ELF-1 (cell line): ENCODE data around the gene SLC25A47.
"Not testable (repeated sequence)": the region's sequence is repeated elsewhere in the genome, so short reads cannot be mapped to it uniquely, and the experiment has no call there.

Experiments used
- DNase-seq: peaks from one replicate; pipeline ENCODE4 v3.0.0-alpha.2; 2016; ENCODE audit warnings: low read depth, low spot score

Gene SLC25A47

DNA sequence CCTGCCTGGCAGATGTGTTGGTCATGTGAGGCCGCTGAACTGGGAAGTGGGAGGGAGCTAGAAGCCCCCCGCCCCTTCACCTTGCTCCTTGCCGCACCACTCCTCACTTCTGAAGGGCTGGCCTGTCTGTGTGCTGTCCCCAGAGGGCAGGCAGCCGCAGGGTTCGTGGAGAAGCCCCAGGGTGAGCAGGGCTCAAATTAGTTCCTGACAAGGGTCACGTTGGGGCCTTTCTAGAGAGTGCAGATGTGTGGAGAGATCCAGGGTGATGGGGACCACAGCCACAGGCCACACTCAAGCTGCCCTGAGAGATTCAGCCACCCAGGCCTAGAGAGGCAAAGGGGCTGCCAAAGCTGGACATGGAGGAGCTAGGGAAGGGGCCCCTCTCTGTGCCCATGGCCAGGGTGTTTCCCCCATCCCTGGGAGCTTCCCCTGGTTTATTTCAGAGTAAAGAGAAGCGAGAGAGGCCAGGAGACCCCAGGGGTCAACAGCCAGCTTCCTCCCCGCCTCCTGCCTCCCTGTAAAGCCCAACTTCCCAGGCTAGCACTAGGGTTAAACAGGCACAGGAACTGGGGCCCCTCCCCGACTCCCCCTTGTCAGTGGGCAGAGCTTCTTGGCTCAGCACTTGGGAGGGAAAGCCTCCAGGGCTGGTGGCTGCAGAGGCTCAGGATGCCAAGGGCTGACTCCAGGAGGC lies 33.1 kb upstream of the SLC25A47 start:
- DNase-seq: peak; percentile 60

- DNase-seq: no peak
Observed at GRCh38 chr14:100290607-100291304, 32.4 kb upstream of the SLC25A47 start.

- no peak for DNase-seq
Observed at GRCh38 chr14:100291305-100292075, 31.6 kb upstream of the SLC25A47 start.

GRCh38 chr14:100292301-100292775 lies 30.8 kb upstream of the SLC25A47 start:
- DNase-seq: no peak

DNA sequence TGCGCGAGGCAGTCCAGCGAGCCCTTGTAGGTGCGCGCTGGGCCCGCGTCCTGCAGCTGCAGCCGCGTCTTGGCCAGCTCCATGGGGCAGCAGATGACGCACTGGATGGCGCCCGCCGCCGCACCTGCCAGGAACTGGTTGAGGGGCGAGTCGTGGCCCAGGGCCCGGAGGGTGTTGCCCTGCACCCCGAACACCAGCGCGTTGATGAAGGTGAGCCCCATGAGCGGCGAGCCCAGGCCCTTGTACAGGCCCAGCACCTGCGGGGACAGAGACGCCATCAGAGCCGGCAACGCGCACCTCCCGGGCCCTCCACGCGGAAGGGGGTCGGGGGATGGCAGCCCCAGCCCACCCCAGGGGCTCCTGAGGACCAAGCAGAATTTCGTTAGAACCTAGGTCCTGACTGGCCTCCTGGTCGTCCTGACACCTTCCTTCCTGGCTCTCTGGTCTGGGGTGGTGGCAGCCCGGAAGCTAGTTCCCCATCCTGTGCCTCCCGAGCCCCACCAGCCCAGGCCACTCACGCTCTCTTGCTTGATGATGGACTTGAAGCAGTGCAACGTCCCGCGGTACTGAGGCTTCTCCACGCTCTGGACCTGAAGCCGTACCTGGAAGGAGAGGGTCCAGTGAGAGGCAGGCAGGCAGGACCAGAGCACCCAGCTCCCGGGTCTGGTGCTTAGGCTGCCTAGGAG lies 30.2 kb upstream of the SLC25A47 start:
- DNase-seq: no peak

GRCh38 chr14:100293497-100294212 lies 29.5 kb upstream of the SLC25A47 start:
- DNase-seq: no peak

- no peak for DNase-seq
Observed at GRCh38 chr14:100294213-100294962, 28.8 kb upstream of the SLC25A47 start.

DNA sequence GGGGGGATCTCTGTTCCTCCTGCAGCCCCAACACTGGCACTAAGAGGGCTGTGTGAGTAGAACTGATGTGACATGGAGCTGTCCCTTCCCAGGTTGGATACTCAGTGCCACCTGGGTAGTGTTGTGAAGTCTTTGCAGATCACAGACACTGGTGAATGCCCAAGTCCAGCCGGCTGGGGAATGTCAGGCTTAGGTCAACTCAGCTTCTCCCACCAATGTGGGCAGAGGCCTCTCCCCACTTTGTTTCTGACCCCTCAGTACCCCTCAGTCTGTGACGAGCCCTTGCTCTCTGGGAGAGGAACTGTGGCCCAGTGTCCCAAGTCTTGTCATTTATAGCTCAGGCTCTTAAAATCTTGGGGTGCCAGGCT lies 28.2 kb upstream of the SLC25A47 start:
- DNase-seq: no peak

DNA sequence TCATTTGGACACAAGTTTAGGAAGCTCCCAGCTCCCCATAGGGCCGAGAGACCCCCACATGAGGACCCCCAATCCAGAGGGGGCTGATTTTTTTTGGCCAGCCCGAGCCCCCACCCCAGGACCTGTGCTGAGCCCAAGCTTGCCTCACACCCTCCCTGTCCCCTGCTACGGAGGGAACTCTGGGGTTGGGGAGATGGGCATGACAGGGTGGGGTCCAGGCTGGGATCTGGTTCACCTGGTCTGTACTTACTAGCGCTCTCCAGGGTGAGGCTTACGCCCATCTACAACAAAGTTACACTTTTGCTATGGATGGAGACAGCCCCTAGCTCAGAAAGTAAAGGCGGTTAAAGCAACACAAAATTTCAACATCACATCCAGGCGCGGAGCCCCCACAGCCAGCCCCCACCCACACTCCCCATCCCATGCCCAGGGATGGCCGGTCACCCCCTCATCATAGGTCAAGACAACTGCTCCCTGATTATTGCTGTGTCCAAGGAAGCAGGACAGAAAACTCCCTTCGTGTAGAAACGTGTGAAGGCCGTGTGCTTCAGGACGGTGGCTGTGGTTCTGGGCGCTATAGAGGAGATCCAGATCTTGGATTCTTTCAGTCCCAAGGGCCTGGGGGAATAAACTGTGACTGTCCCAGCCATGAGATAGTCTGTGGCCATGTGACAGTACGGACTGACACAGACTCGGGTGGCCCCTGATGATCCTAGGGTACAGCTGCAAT lies 27.6 kb upstream of the SLC25A47 start:
- no peak for DNase-seq

DNA sequence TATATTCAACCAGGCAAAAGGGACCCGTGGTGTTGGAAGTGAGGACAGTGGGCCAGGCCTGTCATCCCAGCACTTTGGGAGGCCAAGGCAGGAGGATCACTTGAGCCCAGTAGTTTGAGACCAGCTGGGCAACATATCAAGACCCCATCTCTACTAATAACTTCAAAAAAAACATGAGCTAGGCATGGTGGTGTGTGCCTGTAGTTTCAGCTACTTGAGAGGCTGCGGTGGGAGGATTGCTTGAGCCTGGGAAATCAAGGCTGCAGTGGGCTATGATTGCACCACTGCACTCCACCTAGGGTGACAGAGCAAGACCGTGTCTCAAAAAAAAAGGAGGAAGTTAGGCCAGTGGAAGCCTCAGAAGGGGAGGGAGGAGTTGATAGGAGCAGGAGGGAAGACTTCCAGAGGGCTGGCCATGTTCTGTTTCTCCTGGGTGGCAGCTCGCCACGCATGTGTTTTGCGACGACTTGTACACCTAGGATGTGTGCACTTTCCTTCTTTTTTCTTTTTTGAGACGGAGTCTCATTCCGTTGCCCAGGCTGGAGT lies 27.0 kb upstream of the SLC25A47 start:
- no peak for DNase-seq

- DNase-seq: not testable (repeated sequence)
Observed at GRCh38 chr14:100296729-100297128, 26.4 kb upstream of the SLC25A47 start.

DNA sequence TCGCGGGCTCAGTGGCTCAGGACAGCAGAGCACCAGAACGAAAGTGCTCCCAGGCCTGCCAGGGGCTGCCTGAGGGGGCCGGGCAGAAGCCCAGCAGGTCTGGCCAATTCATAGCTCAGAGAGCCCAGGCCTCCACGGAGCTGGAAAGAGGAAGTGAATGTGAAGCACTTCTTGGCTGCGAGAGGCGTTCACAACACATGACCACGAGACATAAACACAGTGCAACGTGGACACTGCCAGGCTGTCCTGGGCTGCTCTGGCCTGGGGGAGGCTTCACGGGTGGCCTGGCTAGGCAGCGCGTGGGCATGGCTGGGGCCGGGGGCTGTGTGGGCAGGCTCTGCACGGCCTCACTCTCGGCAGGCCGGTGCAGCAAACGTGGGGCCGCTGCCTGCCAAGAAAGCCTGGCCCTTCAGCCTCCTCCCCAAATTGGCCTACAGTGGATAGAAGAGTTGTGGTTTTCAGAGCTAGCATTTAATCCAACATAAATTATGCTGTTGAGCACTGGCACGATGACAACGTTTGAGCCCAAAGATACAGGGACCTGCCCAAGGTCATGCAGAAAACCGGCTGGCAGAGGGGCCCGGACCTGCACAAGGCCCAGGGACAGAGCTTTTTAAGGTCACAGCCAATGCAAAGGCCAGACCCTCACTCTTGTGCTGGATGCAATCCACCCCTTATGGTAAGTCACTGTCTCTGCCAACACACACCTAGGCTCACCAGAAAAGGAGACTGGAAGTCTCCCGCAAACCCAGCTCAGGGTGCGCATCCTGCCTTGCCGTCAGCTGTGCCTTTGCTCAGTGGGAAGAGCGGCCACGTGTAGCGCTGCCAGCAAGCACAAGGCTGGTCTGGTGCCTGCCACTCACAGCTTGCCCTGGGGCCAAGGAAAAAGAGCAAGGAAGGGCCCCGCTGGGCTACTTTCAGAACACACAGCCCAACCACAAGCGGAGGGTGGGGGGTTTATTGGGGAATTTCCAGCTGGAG lies 25.5 kb upstream of the SLC25A47 start:
- DNase-seq: peak; percentile 73

DNA sequence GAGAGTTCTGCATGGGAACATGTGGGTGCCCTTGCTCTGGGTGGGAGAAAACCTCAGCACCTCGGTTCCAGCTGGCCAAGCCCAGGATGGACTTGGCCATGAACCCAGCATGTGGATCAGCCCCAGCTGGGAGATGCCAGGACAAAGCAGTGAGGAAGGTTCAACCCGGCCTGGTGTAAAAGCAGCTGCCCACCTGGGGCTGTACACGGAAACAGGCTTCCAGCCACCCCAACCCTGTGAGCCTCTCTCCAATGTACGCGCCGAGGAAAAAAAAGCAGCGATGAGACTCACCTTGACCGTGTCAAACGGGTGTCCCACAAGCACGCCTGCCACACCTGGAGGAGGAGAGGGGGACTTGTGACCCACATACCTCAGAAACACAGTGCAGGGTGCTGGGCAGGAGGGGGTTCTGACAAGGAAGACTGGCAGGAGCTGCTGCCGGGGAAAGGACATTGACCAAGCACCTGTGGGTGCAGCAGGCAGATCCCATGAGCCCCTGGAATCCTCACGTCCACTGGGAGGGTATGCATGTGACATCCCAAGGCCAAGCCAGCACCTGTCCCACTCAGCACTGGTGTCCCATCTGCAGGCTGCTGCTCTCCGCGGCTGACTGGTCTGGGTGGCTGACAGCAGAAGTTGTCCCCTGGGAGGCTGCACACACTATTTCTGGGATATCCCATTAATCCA lies 24.4 kb upstream of the SLC25A47 start:
- DNase-seq: no peak

DNA sequence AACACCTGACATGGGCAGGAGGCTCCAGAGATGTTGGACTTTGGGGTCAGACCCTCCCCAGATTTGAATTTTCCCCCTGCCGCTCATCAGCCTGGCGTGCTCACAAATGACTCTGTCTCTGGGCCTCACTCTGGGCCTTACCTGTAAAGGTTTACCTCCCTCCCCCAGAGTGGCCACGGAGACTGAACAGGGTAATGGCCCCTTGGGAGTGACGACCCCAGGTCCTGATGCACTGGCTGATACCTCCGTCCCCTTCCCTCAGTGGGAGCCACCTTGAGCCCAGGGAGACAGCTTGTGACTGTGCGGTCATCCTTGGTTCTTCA lies 23.9 kb upstream of the SLC25A47 start:
- no peak for DNase-seq

DNA sequence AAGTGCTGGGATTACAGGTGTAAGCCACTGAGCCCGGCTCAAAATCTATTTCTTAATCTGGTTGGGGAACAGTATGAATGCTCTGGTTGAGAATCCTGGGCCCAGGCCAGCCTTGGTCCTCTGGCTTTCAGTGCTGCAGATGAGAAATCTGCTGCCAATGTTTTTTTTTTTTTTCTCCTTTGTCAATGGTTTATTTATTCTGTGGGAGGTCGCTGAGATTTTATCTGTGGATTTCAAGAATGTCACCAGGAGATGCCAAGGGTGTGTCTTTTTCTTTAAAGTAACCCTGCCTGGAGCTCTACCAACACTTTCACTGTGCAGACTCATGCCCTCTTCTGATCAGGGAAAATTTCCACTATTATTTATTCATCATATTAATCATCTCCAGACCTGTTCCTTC lies 20.5 kb upstream of the SLC25A47 start:
- no peak for DNase-seq

- no peak for DNase-seq
Observed at GRCh38 chr14:100303179-100303578, 20.0 kb upstream of the SLC25A47 start.

DNA sequence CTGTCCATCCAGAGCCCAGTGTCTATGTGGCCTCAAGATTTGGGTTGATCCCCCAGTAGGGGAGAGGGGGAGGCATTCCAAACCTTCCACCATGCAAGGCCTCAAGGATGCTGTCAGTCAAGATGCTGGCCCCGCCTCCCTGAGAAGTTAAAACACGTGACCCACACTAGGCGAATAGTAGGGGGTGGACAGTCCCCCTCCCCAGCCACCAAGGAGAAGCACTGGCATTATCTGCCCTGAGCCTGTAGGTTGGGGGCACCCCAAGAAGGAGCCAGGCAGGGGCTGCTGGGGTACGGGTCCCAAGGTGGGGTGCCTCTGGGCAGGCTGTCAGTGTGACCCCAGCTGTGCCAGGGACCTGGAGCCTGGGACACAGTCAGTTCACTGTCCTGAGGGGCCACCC lies 19.2 kb upstream of the SLC25A47 start:
- DNase-seq: peak; percentile 45

DNA sequence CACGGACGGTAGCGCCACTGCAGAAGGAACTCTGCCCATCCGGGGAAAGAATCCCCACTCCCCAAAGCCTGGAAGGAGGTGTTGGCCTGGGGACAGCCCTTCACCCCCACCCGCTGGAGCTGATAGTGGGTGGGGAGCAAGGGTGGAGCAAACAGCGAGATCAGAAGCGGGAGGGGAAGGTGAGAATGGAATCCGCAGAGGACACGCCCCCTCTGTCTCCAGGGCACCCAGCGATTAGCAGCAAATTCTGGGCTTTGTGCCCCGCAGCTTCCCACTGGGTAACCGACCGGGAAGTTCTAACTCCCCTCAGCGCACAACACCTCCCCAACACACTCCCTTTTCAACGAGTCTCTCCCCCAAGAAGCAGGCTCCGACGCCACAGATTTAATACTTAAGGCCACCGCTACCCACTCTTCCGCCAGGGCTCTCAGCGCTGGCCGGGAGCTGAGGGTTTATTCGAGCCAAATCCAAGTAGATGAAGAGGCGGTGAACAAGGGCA lies 18.3 kb upstream of the SLC25A47 start:
- peak; percentile 84 for DNase-seq
